ENCODE results near the gene ITGA3.
"Not testable (repeated sequence)": the region's sequence is repeated elsewhere in the genome, so short reads cannot be mapped to it uniquely, and the experiment has no call there.

ITGA3 gene

GRCh38 chr17:50052822-50053653 is 2.9 kb upstream of the ITGA3 start:
- peak; percentile 55 for DNase-seq

- DNase-seq, result peak; percentile 53
Observed at GRCh38 chr17:50053654-50053960, 2.3 kb upstream of the ITGA3 start.

- DNase-seq, result no peak
Observed at GRCh38 chr17:50055055-50055425, 870 bp upstream of the ITGA3 start.

GRCh38 chr17:50056217-50056960 is 479 bp downstream of the ITGA3 start:
- DNase-seq, result peak; percentile 60

- DNase-seq, result no peak
Observed at GRCh38 chr17:50056961-50057330, 1.0 kb downstream of the ITGA3 start.

- DNase-seq, result no peak
Observed at GRCh38 chr17:50057521-50057991, 1.6 kb downstream of the ITGA3 start.

GRCh38 chr17:50058296-50058953 is 2.5 kb downstream of the ITGA3 start:
- DNase-seq, result no peak

- DNase-seq, result no peak
Observed at GRCh38 chr17:50059256-50059655, 3.3 kb downstream of the ITGA3 start.

- DNase-seq, result peak; percentile 49
Observed at GRCh38 chr17:50059759-50060273, 3.9 kb downstream of the ITGA3 start.

- DNase-seq, result peak; percentile 72
Observed at GRCh38 chr17:50060951-50061712, 5.2 kb downstream of the ITGA3 start.

- DNase-seq, result not testable (repeated sequence)
Observed at GRCh38 chr17:50061713-50062045, 5.8 kb downstream of the ITGA3 start.

GRCh38 chr17:50062293-50063243 is 6.7 kb downstream of the ITGA3 start:
- peak; percentile 38 for DNase-seq

- DNase-seq, result no peak
Observed at GRCh38 chr17:50063561-50064252, 7.8 kb downstream of the ITGA3 start.

GRCh38 chr17:50064253-50065001 is 8.5 kb downstream of the ITGA3 start:
- peak; percentile 93 for DNase-seq

- no peak for DNase-seq
Observed at GRCh38 chr17:50065056-50065455, 9.1 kb downstream of the ITGA3 start.

- DNase-seq, result no peak
Observed at GRCh38 chr17:50066995-50067394, 11.1 kb downstream of the ITGA3 start.

GRCh38 chr17:50067996-50068395 is 12.1 kb downstream of the ITGA3 start:
- no peak for DNase-seq

GRCh38 chr17:50070908-50071680 is 15.2 kb downstream of the ITGA3 start:
- no peak for DNase-seq

GRCh38 chr17:50071692-50072091 is 15.8 kb downstream of the ITGA3 start:
- no peak for DNase-seq
